D721Med (cell line): ENCODE data around the gene ANO10.

ENCODE experiments used
- DNase-seq: peaks from one replicate; pipeline ENCODE4 v3.0.0; 2011; ENCODE audit warnings: low spot score; ENCODE audit not compliant: insufficient read length
- FAIRE-seq: peaks from 2 replicates; lab custom pipeline; 2011; peaks lifted over from hg19 to GRCh38; lab: Jason Lieb, UNC
- CTCF ChIP-seq: IDR thresholded peaks from 2 replicates; pipeline ENCODE4 v1.5.1; 2012; ENCODE audit warnings: mild to moderate bottlenecking, control low read depth; ENCODE audit not compliant: insufficient read depth; ENCODE audit errors: missing control alignments

ANO10 gene

GRCh38 chr3:43442872-43443395 is 178.9 kb downstream of the ANO10 start:
- no peak for TF ChIP-seq CTCF
- no peak for DNase-seq
- FAIRE-seq: no peak

GRCh38 chr3:43436507-43437140 is 185.2 kb downstream of the ANO10 start:
- FAIRE-seq (no peak), DNase-seq (no peak)
- no peak for TF ChIP-seq CTCF

DNA sequence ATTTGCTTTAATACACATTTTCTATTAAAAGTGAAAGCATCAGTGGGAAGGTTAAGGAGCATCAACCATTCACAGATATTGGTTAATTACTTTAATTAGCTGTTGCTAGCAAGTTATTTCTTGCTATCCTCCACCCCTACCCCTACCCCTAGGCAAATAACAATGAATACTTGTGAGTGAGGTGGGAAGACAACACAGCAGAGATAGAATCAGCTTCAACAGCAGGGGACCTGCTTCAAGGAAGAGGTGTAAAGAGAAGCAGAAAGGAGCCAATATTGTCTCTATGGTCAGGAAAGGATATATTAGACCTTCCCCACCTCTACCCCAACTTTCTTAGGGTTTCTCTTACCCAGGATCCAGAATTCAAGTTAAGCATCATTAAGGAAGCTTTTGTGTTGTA is 186.1 kb downstream of the ANO10 start:
- no peak for TF ChIP-seq CTCF
- no peak for FAIRE-seq
- no peak for DNase-seq

DNA sequence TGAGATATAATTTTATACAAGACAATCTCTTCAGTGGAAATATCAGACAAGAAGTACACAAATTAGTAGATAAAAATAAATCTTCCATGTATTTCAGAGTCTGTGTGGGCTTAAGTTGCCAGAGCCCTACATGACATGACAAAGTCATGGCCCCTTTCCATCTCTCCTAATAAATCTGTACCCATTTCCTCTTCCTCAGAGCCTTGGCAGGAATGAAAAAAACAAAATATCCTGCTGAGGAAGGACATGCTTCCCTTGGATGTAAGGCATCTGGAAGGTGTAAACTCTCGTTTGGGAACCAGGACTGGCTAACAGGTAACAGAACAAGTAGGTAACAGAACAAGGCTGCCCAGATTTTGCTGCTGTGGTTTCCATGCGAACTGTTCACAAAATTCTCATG is 187.4 kb downstream of the ANO10 start:
- DNase-seq (no peak), FAIRE-seq (no peak)
- no peak for TF ChIP-seq CTCF

DNA sequence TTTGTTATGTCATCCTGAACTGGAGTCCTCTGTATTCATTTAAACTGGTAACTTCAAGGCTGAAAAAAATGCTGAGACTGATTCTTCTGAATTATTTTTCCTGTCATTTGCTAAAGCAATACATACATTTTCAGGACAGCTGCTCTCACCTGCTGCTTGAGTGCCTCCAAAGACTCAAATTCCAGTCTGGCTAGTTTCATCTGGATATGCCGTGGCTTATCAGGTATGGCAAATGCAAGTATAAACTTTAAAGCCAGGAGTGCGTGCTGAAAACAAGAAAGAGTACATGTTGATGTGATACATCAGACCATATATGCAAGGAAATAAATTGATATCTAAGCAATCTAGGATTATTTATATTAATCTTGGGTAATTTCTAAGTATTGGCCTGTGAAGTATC is 189.3 kb downstream of the ANO10 start:
- no peak for DNase-seq
- TF ChIP-seq CTCF: no peak
- FAIRE-seq: no peak

- no peak for TF ChIP-seq CTCF
- FAIRE-seq: no peak
- DNase-seq: no peak
Observed at GRCh38 chr3:43426388-43426787, 195.4 kb downstream of the ANO10 start.

GRCh38 chr3:43425829-43426228 is 196.0 kb downstream of the ANO10 start:
- DNase-seq (no peak), FAIRE-seq (no peak)
- TF ChIP-seq CTCF: no peak
